MCF 10A (cell line): ENCODE data around the gene B3GNT5. TPM values are rescaled to one million over a fixed set of nuclear protein-coding genes. Genes with fewer than 3 reads are reported as not detected.

ENCODE experiments used
- BruUV-seq: library from RNA; stranded (reverse); fragments of 400-500 nt; replicated peaks from 2 replicates; lab custom pipeline; 2021; lab: Mats Ljungman, UMichigan
- CTCF ChIA-PET: fragments of 300-600 bp; sonication (Branson Sonifier 250); formaldehyde crosslinking; extraction: SDS; loops from one replicate; lab custom pipeline; 2021; ENCODE audit warnings: antibody characterized with exemption, inconsistent platforms; lab: Yijun Ruan, JAX
- POLR2A ChIA-PET: fragments of 300-600, 350-650 bp; sonication (Branson Sonifier 250); formaldehyde crosslinking; extraction: SDS; loops from one replicate; lab custom pipeline; 2020; ENCODE audit warnings: antibody characterized with exemption, inconsistent platforms; lab: Yijun Ruan, JAX
- DNase-seq: peaks from one replicate; pipeline ENCODE4 v3.0.0-alpha.2; 2018; ENCODE audit not compliant: unreplicated experiment
- H3K27ac Mint-ChIP-seq: one replicate; pipeline ENCODE4 v1.8.0; 2022; ENCODE audit warnings: mild to moderate bottlenecking, low read depth, mixed read lengths; ENCODE audit not compliant: unreplicated experiment
- H3K27me3 Mint-ChIP-seq: one replicate; pipeline ENCODE4 v1.8.0; 2022; ENCODE audit warnings: mixed read lengths; ENCODE audit not compliant: insufficient read depth, unreplicated experiment
- H3K36me3 Mint-ChIP-seq: one replicate; pipeline ENCODE4 v1.8.0; 2022; ENCODE audit warnings: mild to moderate bottlenecking, moderate library complexity, mixed read lengths; ENCODE audit not compliant: insufficient read depth, unreplicated experiment
- H3K4me1 Mint-ChIP-seq: one replicate; pipeline ENCODE4 v1.8.0; 2022; ENCODE audit warnings: mixed read lengths; ENCODE audit not compliant: insufficient read depth, unreplicated experiment
- H3K4me3 Mint-ChIP-seq: one replicate; pipeline ENCODE4 v1.8.0; 2022; ENCODE audit warnings: mild to moderate bottlenecking, moderate library complexity, mixed read lengths; ENCODE audit not compliant: unreplicated experiment
- H3K9me3 Mint-ChIP-seq: one replicate; pipeline ENCODE4 v1.8.0; 2022; ENCODE audit warnings: mixed read lengths; ENCODE audit not compliant: unreplicated experiment
- CTCF ChIP-seq: fragments of 200-600 bp; IDR thresholded peaks from one replicate; pipeline ENCODE4 v1.8.0; 2022; ENCODE audit warnings: antibody characterized with exemption, mild to moderate bottlenecking; ENCODE audit not compliant: unreplicated experiment
- intact Hi-C: fragments of 100-400 bp; cut with micrococcal nuclease; formaldehyde crosslinking; loops from 2 replicates; pipeline ENCODE4 v1.14.1; 2022
- total RNA-seq: library from RNA; stranded (reverse); gene quantifications from 2 replicates; pipeline ENCODE4 v1.2.3, GENCODE V29; 2022

The B3GNT5 gene
- total RNA-seq, 1 experiment from 2014 or later, result 80.1 TPM

- Mint-ChIP-seq H3K4me3 (no peak overlapping the region), H3K9me3 (no peaks in the 10 kb centered on the region), H3K27me3 (no peaks in the 10 kb centered on the region), H3K36me3 (no peaks in the 10 kb centered on the region), H3K27ac (no peak overlapping the region), H3K4me1 (peaks cover 5% of the 10 kb centered on the region)
- intact Hi-C loops, result no loop called here
- CTCF ChIA-PET, result no interaction called here
- no peak for DNase-seq
- no TSS peak for BruUV-seq
- POLR2A ChIA-PET, result no interaction called here
- TF ChIP-seq CTCF, result no peak
These were observed 22.2 kb upstream of the B3GNT5 start for GRCh38 chr3:183230826-183231225.

GRCh38 chr3:183233966-183234365 lies 19.1 kb upstream of the B3GNT5 start:
- intact Hi-C loops, result no loop called here
- H3K27me3 Mint-ChIP-seq, result no peaks in the 10 kb centered on the region
- CTCF ChIA-PET, result no interaction called here
- POLR2A ChIA-PET, result no interaction called here
- no peaks in the 10 kb centered on the region for H3K9me3 Mint-ChIP-seq
- H3K4me1 Mint-ChIP-seq, result peaks cover 5% of the 10 kb centered on the region
- no peak overlapping the region for H3K27ac Mint-ChIP-seq
- H3K4me3 Mint-ChIP-seq, result no peak overlapping the region
- no peaks in the 10 kb centered on the region for H3K36me3 Mint-ChIP-seq
- no peak for TF ChIP-seq CTCF
- no peak for DNase-seq
- BruUV-seq, result no TSS peak

GRCh38 chr3:183239046-183239445 lies 14.0 kb upstream of the B3GNT5 start:
- intact Hi-C loops, result no loop called here
- no peak overlapping the region for H3K27ac Mint-ChIP-seq
- BruUV-seq, result no TSS peak
- H3K4me3 Mint-ChIP-seq, result no peak overlapping the region
- no peaks in the 10 kb centered on the region for H3K27me3 Mint-ChIP-seq
- H3K36me3 Mint-ChIP-seq, result no peaks in the 10 kb centered on the region
- peaks cover 15% of the 10 kb centered on the region for H3K9me3 Mint-ChIP-seq
- ChIA-PET POLR2A (interaction anchor here (0.6 to 2.0 kb wide), 2 partner anchors 13 to 1669 kb away, joined by 3 to 7 read pairs; no protein-coding TSS in a partner anchor), CTCF (interaction anchor here (0.7 kb wide), 1 partner anchor 54 kb away, joined by 3 read pairs; no protein-coding TSS in a partner anchor)
- no peaks in the 10 kb centered on the region for H3K4me1 Mint-ChIP-seq
- DNase-seq, result no peak
- no peak for TF ChIP-seq CTCF

GRCh38 chr3:183242431-183242830 lies 10.6 kb upstream of the B3GNT5 start:
- H3K9me3 Mint-ChIP-seq, result peaks cover 15% of the 10 kb centered on the region
- no TSS peak for BruUV-seq
- no peak overlapping the region for H3K27ac Mint-ChIP-seq
- no peaks in the 10 kb centered on the region for H3K27me3 Mint-ChIP-seq
- H3K4me3 Mint-ChIP-seq, result no peak overlapping the region
- no peak for DNase-seq
- no peak for TF ChIP-seq CTCF
- no peaks in the 10 kb centered on the region for H3K36me3 Mint-ChIP-seq
- peaks cover 6% of the 10 kb centered on the region for H3K4me1 Mint-ChIP-seq
- intact Hi-C loops, result no loop called here
- CTCF ChIA-PET, result no interaction called here
- POLR2A ChIA-PET, result no interaction called here
